Esophagus muscularis mucosa (tissue), 4 donors: ENCODE data around the gene EDIL3.

Experiments used
- EP300 ChIP-seq: sonication (generic); formaldehyde crosslinking; IDR thresholded peaks from one replicate; pipeline ENCODE4 v1.6.1; 2017; ENCODE audit warnings: antibody characterized with exemption
- POLR2A ChIP-seq: fragments of 450-650 bp; IDR thresholded peaks from one replicate; pipeline ENCODE4 v1.6.1; 2017; ENCODE audit warnings: antibody characterized with exemption, moderate library complexity, mild to moderate bottlenecking, low read depth
- POLR2AphosphoS5 ChIP-seq, 2 donors: sonication (generic); formaldehyde crosslinking; IDR thresholded peaks; one replicate each; pipeline ENCODE4 v1.6.1; 2017; ENCODE audit warnings: antibody characterized with exemption in 2 of 2
- TF ChIP-seq, protein P1 (sequence below), 3 experiments: fragments of 200-600 bp in 2 of 3; fragments of 450-650 bp in 1 of 3; sonication (generic) in 2 of 3; IDR thresholded peaks; one replicate each; pipeline ENCODE4 v1.5.1; 2017 to 2019; ENCODE audit warnings: antibody characterized with exemption in 3 of 3, mild to moderate bottlenecking in 2 of 3, moderate library complexity in 1 of 3

GRCh38 chr5:84115727-84116126 lies 269.0 kb downstream of the EDIL3 start:
- TF ChIP-seq, protein P1, sequence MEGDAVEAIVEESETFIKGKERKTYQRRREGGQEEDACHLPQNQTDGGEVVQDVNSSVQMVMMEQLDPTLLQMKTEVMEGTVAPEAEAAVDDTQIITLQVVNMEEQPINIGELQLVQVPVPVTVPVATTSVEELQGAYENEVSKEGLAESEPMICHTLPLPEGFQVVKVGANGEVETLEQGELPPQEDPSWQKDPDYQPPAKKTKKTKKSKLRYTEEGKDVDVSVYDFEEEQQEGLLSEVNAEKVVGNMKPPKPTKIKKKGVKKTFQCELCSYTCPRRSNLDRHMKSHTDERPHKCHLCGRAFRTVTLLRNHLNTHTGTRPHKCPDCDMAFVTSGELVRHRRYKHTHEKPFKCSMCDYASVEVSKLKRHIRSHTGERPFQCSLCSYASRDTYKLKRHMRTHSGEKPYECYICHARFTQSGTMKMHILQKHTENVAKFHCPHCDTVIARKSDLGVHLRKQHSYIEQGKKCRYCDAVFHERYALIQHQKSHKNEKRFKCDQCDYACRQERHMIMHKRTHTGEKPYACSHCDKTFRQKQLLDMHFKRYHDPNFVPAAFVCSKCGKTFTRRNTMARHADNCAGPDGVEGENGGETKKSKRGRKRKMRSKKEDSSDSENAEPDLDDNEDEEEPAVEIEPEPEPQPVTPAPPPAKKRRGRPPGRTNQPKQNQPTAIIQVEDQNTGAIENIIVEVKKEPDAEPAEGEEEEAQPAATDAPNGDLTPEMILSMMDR (IDR thresholded peaks at IDR 0.05) = no peak
- TF ChIP-seq POLR2AphosphoS5 (IDR thresholded peaks at IDR 0.05) (no peak), POLR2A (no peak), EP300 (no peak)
